ENCODE results near the gene RPL28. TPM values are rescaled to one million over a fixed set of nuclear protein-coding genes. Genes with fewer than 3 reads are reported as not detected.

Gene RPL28
- total and polyA plus RNA-seq, 2 of the 4 experiments (the other 2 are of a cell fraction): 386 to 1,693 TPM

DNA sequence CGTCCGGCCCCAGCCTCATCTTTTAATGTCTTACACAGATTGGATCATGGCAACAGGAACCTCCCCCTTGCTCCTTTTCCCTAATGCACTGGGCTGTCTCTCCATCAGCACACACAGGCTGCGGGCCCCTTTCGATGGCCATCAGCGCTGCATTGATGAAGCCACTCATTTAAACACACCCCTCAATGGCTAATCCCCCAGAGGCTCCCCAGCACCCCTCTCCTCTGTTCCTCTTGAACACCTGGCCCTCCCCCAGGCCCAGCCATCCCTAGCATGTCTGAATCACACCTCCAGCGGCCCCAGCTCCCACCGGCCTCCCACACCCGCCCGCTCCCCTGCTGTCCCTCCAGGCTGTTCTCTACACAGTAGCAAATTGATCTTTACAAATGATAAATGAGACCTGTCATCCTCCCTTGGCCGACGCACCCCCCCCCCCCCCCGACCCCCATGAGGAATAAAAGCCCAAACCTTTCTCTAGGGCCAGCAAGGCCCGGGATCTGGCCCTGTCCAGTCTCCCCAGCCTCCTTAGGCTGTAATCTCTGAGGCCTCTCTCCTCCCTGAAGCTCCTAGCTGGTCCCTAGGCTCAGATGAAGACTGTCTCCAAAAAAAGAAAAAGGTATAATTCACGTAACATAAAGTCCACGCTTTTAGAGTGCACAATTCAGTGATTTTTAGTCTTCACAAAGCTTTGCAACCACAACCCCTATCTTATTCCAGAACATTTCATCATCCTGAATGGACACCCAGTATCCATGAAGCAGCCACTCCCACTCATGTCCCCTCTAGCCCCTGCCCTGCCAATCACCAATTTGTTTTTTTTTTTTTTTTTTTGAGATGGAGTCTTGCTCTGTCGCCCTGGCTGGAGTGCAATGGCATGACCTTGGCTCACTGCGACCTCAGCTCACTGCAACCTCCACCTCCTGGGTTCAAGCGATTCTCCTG, 7.4 kb downstream of the RPL28 start (continued):
- TF ChIP-seq POLR2A (IDR thresholded peaks at IDR 0.05; ENCODE audit: low read depth, low read length) (no peak), RCOR1 (IDR thresholded peaks at IDR 0.05; ENCODE audit: insufficient replicate concordance, low read length) (no peak)

DNA sequence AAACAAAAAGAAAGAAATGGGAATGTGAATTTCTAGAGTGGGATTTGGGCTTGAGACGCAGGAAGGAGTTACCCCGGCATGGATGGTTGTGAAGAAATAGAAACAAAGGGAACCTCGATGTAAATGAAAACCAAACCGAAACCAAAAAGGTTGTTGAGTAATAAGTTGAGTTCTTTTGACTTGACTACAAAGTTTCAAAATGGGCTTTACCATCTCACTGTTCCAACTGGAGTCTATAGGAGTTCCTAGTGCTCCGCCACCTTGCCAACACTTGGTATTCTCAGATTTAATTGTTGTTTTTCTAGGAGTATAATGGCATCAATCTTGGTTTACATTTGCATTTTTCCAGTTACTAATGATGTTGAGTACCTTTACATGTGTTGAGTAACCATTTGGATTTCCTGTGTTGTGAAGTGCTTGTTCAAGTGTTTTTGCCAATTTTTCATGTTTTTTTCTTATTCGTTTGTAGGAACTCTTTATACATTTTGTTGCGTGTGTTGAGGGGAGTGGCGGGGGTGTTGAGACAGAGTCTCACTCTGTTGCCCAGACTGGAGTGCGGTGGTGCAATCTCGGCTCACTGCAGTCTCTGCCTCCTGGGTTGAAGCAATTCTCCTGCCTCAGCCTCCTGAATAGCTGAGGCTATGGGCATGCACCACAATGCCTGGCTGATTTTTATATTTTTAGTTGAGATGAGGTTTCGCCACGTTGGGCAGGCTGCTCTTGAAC, 12.6 kb downstream of the RPL28 start:
- Histone ChIP-seq H3K9ac (ENCODE audit: low read depth, low read length) (no peak overlapping the region), H4K20me1 (ENCODE audit: insufficient read depth, low read length) (peaks cover 38% of the 10 kb centered on the region), H3K27me3 (ENCODE audit: control insufficient read depth, insufficient read depth, low read length) (no peaks in the 10 kb centered on the region), H4K91ac (ENCODE audit: insufficient read depth, low read depth, low read length) (no peak overlapping the region), H3K14ac (replicated peaks; ENCODE audit: low read depth, low read length) (no peak overlapping the region), H4K8ac (ENCODE audit: low read depth in 2 of 2, low read length in 2 of 2) (no peak overlapping the region), H3K23ac (ENCODE audit: low read depth, low read length) (no peak overlapping the region), H3K18ac (ENCODE audit: low read depth, low read length) (no peak overlapping the region), H2AK5ac (ENCODE audit: low read depth, low read length) (no peak overlapping the region; the same call in 1 of the 2 replicates), H2BK20ac (ENCODE audit: low read depth, low read length) (no peak overlapping the region), H3K4me3 (ENCODE audit: insufficient read depth, low read depth, low read length) (no peak overlapping the region), H4K5ac (ENCODE audit: low read depth, low read length) (no peak overlapping the region), H2BK120ac (ENCODE audit: low read depth, low read length) (no peak overlapping the region), H3K4me1 (ENCODE audit: control insufficient read depth, insufficient read depth, low read length) (no peaks in the 10 kb centered on the region), H3K56ac (ENCODE audit: extremely low read depth, insufficient read depth, low read length) (no peak overlapping the region), H2AFZ (replicated peaks; ENCODE audit: low read length, poor library complexity) (no peak overlapping the region), H2AK9ac (replicated peaks; ENCODE audit: low read depth, low read length, poor library complexity) (no peak overlapping the region), H2BK15ac (ENCODE audit: low read depth, low read length) (no peak overlapping the region), H3K9me3 (ENCODE audit: control insufficient read depth, insufficient read depth, low read length) (no peaks in the 10 kb centered on the region), H3K36me3 (ENCODE audit: control insufficient read depth, insufficient read depth, low read length) (peaks cover 26% of the 10 kb centered on the region), H2BK5ac (ENCODE audit: low read depth, low read length, poor library complexity, severe bottlenecking) (no peak overlapping the region), H3K4me2 (ENCODE audit: low read depth, low read length) (no peak overlapping the region), H3K27ac (ENCODE audit: insufficient read depth, low read length) (no peak overlapping the region), H3K9me1 (ENCODE audit: insufficient read depth, low read length) (no peaks in the 10 kb centered on the region), H3K4ac (ENCODE audit: low read depth, low read length) (no peak overlapping the region), H3K79me1 (ENCODE audit: low read depth in 1 of 2, low read length in 2 of 2) (peaks cover 6 to 31% of the 10 kb centered on the region in 2 experiments)
- ChIA-PET POLR2A (ENCODE audit: unreplicated experiment) (no interaction called here), CTCF (no interaction called here)
- in situ Hi-C loops (cut with MboI; ENCODE audit: low sequenced_read_pairs) (no loop called here), intact Hi-C loops (cut with micrococcal nuclease) (no loop called here), dilution Hi-C loops (cut with HindIII; ENCODE audit: low sequenced_read_pairs, unreplicated experiment) (no loop called here)
- 100% methylated on average over 2 of the region's 12 CpGs; no CpG with 5 or more reads in 1 of the 2 experiments for WGBS, 2 experiments (ENCODE audit: extremely low coverage in 2 of 2, insufficient read length in 1 of 2)
- no TSS peak for BruUV-seq (replicated peaks)
- ATAC-seq (ENCODE audit: low read depth) (no peak), DNase-seq (no peak)
- no peak for TF ChIP-seq CEBPB (IDR thresholded peaks at IDR 0.05; ENCODE audit: low read depth, low read length)
- no peak for TF ChIP-seq MAZ (IDR thresholded peaks at IDR 0.05; ENCODE audit: borderline replicate concordance, low read depth, low read length)
- no peak for TF ChIP-seq FOS (IDR thresholded peaks at IDR 0.05; ENCODE audit: low read depth, low read length)
- TF ChIP-seq, protein P1, sequence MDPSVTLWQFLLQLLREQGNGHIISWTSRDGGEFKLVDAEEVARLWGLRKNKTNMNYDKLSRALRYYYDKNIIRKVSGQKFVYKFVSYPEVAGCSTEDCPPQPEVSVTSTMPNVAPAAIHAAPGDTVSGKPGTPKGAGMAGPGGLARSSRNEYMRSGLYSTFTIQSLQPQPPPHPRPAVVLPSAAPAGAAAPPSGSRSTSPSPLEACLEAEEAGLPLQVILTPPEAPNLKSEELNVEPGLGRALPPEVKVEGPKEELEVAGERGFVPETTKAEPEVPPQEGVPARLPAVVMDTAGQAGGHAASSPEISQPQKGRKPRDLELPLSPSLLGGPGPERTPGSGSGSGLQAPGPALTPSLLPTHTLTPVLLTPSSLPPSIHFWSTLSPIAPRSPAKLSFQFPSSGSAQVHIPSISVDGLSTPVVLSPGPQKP (IDR thresholded peaks at IDR 0.05; ENCODE audit: borderline replicate concordance, low read depth, low read length): no peak

Measured in IMR-90 (cell line).